Smooth muscle cell (in vitro differentiated cells): ENCODE data around the gene CAPRIN2. TPM values are rescaled to one million over a fixed set of nuclear protein-coding genes. Genes with fewer than 3 reads are reported as not detected.

Experiments used
- DNase-seq: peaks from one replicate; lab custom pipeline; 2025; ENCODE audit not compliant: unreplicated experiment; lab: John Stamatoyannopoulos, UW
- H2AFZ ChIP-seq: fragments of 200-600 bp; sonication (generic); 2 replicates; pipeline ENCODE4 v1.6.0; 2016; ENCODE audit warnings: antibody characterized with exemption, low read depth, mild to moderate bottlenecking
- H3F3A ChIP-seq: fragments of 200-600 bp; sonication (generic); 2 replicates; pipeline ENCODE4 v1.6.0; 2017; ENCODE audit warnings: antibody characterized with exemption, low read depth
- H3K27ac ChIP-seq: fragments of 200-600 bp; sonication (generic); 2 replicates; pipeline ENCODE4 v1.5.1; 2016; ENCODE audit warnings: low read depth, mild to moderate bottlenecking
- H3K27me3 ChIP-seq: fragments of 200-600 bp; sonication (generic); 2 replicates; pipeline ENCODE4 v1.6.1; 2016; ENCODE audit warnings: low read depth, mild to moderate bottlenecking
- H3K36me3 ChIP-seq: fragments of 200-600 bp; sonication (generic); 2 replicates; pipeline ENCODE4 v1.5.1; 2016; ENCODE audit warnings: low read depth
- H3K4me1 ChIP-seq: fragments of 200-600 bp; sonication (generic); 2 replicates; pipeline ENCODE4 v1.5.1; 2016; ENCODE audit warnings: low read depth
- H3K4me2 ChIP-seq: fragments of 200-600 bp; sonication (generic); 2 replicates; pipeline ENCODE4 v1.6.0; 2016; ENCODE audit warnings: mild to moderate bottlenecking
- H3K4me3 ChIP-seq: fragments of 200-600 bp; sonication (generic); 2 replicates; pipeline ENCODE4 v1.5.1; 2016; ENCODE audit warnings: mild to moderate bottlenecking
- H3K79me2 ChIP-seq: fragments of 200-600 bp; sonication (generic); 2 replicates; pipeline ENCODE4 v1.6.0; 2016; ENCODE audit warnings: low read depth, mild to moderate bottlenecking
- H3K9ac ChIP-seq: fragments of 200-600 bp; sonication (generic); 2 replicates; pipeline ENCODE4 v1.6.0; 2016; ENCODE audit warnings: low read depth
- H3K9me3 ChIP-seq: fragments of 200-600 bp; sonication (generic); replicated peaks from 2 replicates; pipeline ENCODE4 v1.5.1; 2016; ENCODE audit warnings: low read depth
- H4K20me1 ChIP-seq: fragments of 200-600 bp; sonication (generic); 2 replicates; pipeline ENCODE4 v1.6.0; 2016; ENCODE audit warnings: low read depth
- WGBS: methylation state at CpG from one replicate; pipeline ENCODE4 v1.1.7; 2016; ENCODE audit warnings: low lambda C conversion rate; 5-methylcytosine and 5-hydroxymethylcytosine counted together
- polyA plus RNA-seq: library from polyadenylated mRNA; unstranded; fragments of >200 nt; fragmentation: Nextera tagmentation; extraction: Ambion mirVana; gene quantifications from 2 replicates; pipeline ENCODE4 v1.2.1, GENCODE V29; 2016
- total RNA-seq: library from RNA; depleted of rRNA; stranded (reverse); fragments of >200 nt; gene quantifications from 2 replicates; pipeline ENCODE4 v1.2.3, GENCODE V29; 2014
- TF ChIP-seq, protein P1 (sequence below): fragments of 200-600 bp; sonication (generic); IDR thresholded peaks from 2 replicates; pipeline ENCODE4 v1.5.1; 2017; ENCODE audit warnings: borderline replicate concordance, mild to moderate bottlenecking, antibody characterized with exemption; ENCODE audit not compliant: insufficient read depth, poor library complexity, severe bottlenecking

The CAPRIN2 gene
- total and polyA plus RNA-seq, 2 experiments from 2014 or later: 14.7 to 31.0 TPM

DNA sequence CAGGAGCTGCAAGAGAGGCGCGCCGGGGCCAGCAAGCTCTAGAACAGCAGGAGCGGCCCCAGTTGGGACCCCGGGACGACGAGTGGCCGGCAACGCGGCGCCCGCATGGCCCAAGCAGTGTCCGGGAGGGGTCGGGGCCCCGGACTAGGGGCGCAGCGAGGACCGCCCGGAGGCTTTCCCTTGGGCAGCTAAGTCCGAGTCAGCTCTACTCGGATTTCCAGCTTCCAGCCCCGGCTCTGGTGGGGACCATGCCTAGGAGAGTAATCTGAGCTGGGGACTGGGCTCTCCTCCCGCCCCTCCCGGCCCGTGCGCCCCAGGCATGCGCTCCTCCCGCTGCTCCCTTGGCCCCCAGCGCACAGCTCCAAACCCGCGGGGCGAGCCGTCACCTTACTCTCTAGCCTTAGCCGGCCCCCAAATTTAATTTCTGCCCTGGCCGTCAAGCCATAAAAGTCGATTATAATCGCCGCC lies 41.6 kb upstream of the CAPRIN2 start:
- DNase-seq: peak; percentile 78
- H3K79me2 ChIP-seq: no peaks in the 10 kb centered on the region

DNA sequence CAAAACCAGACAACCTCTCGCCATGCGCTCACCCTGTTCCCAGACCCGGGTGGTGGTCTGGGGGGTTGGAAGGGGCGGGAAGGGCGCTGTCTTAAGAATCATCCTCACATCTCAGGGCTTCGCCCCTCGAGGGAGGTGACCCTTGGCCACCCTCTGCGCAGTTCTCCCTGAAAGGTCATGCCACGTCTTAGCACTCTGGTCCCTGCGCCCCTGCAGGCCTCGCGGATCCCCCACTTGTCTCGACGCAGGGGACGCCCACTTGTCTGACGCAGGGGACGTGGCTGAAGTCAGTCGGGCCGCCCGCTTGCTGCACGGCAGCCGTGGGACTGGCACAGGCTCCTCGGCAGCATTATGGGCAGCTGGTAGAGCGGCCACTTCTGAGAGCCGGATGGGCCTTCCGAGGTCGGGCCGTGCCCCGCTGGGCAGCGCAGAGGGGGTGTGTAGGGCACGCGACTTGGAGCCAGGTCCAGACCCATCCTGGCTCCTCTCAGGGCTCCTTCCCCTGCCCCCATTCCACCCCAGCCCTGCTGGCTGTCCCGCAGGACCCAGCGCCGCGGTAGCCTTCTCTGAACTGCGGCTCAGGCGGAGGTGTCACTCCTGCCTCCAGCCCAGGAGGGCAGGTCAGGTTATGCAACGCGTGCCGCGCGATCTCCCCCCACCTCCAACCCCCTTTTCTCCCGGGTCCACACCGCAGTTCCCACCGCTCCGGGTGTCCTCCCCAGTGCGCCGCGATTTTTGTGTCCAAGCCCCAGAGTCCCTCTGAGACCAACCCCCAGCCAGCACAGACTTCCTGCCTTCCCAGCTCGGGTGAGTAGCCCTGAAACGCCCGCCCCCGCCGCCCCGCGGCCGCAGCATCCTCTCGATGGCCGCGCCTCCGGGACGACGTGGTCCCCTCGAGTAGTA lies 40.9 kb upstream of the CAPRIN2 start:
- no peaks in the 10 kb centered on the region for H4K20me1 ChIP-seq
- no peaks in the 10 kb centered on the region for H3K36me3 ChIP-seq
- peak overlapping the region; percentile 89 for H3K27ac ChIP-seq
- peak overlapping the region; percentile 92 for H3K4me2 ChIP-seq
- TF ChIP-seq, protein P1, sequence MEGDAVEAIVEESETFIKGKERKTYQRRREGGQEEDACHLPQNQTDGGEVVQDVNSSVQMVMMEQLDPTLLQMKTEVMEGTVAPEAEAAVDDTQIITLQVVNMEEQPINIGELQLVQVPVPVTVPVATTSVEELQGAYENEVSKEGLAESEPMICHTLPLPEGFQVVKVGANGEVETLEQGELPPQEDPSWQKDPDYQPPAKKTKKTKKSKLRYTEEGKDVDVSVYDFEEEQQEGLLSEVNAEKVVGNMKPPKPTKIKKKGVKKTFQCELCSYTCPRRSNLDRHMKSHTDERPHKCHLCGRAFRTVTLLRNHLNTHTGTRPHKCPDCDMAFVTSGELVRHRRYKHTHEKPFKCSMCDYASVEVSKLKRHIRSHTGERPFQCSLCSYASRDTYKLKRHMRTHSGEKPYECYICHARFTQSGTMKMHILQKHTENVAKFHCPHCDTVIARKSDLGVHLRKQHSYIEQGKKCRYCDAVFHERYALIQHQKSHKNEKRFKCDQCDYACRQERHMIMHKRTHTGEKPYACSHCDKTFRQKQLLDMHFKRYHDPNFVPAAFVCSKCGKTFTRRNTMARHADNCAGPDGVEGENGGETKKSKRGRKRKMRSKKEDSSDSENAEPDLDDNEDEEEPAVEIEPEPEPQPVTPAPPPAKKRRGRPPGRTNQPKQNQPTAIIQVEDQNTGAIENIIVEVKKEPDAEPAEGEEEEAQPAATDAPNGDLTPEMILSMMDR: no peak
- peak; percentile 50 for DNase-seq
- H3F3A ChIP-seq: peaks cover 10% of the 10 kb centered on the region
- peak overlapping the region; percentile 82 for H2AFZ ChIP-seq
- peak overlapping the region; percentile 63 for H3K4me3 ChIP-seq
- no peaks in the 10 kb centered on the region for H3K79me2 ChIP-seq
- peaks cover 10% of the 10 kb centered on the region for H3K4me1 ChIP-seq
- H3K9me3 ChIP-seq: no peaks in the 10 kb centered on the region
- WGBS: 3% methylated on average over 58 of the region's 65 CpGs
- H3K9ac ChIP-seq: peak overlapping the region; percentile 84
- H3K27me3 ChIP-seq: no peaks in the 10 kb centered on the region

More for the DNA sequence above, 41.6 kb upstream of the CAPRIN2 start:
- H3K36me3 ChIP-seq: no peaks in the 10 kb centered on the region
- no peaks in the 10 kb centered on the region for H3K9me3 ChIP-seq
- peaks cover 10% of the 10 kb centered on the region for H3K4me1 ChIP-seq
- peak overlapping the region; percentile 82 for H2AFZ ChIP-seq
- H3K27me3 ChIP-seq: no peaks in the 10 kb centered on the region
- 0% methylated on average over 25 of the region's 38 CpGs for WGBS
- H4K20me1 ChIP-seq: no peaks in the 10 kb centered on the region
- peaks cover 10% of the 10 kb centered on the region for H3F3A ChIP-seq
- H3K9ac ChIP-seq: peak overlapping the region; percentile 84
- TF ChIP-seq, protein P1: no peak
- H3K4me3 ChIP-seq: peak overlapping the region; percentile 63
- H3K4me2 ChIP-seq: peak overlapping the region; percentile 92
- peak overlapping the region; percentile 89 for H3K27ac ChIP-seq

DNA sequence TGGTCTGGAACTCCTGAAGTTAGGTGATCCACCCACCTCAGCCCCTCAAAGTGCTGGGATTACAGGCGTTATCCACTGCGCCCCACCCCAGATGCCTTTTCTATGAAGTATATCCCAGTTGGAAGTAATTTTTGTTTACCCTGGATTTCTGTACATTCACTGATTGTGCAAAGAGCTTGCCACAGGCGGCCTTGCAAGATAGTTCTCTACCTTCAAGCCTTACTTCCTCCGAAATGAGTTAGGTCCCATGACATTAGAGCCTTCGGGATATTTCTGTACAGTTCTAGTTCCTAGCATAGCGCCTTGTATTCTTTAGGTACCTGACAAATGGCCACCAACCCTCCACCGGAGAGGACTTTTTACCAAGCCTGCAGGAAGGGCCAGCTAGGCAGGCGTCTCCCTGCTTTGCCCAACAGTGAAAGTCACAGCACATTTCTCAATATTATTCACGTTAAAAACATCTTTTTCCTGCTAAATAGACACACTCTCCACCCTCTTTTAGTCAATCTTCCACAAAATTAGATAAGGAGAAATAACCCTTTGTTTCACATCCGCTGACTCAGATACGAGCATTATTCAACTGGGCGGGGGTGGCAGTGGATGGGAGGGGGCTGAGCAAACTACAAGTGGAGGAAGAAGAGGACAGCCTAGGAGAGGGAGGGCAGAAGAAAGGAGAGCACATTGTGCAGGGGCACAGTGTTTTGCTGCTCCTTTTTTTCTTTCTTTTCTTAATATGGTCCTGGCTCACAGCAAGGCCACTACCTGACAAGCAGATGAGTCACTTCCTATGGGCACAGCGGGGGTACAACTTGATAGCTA lies 40.0 kb upstream of the CAPRIN2 start:
- peaks cover 10% of the 10 kb centered on the region for H3F3A ChIP-seq
- H2AFZ ChIP-seq: peak overlapping the region; percentile 82
- peaks cover 10% of the 10 kb centered on the region for H3K4me1 ChIP-seq
- no peaks in the 10 kb centered on the region for H3K9me3 ChIP-seq
- no peaks in the 10 kb centered on the region for H3K27me3 ChIP-seq
- peak overlapping the region; percentile 84 for H3K9ac ChIP-seq
- peak overlapping the region; percentile 89 for H3K27ac ChIP-seq
- TF ChIP-seq, protein P1: no peak
- peak overlapping the region; percentile 92 for H3K4me2 ChIP-seq
- DNase-seq: no peak
- H3K79me2 ChIP-seq: no peaks in the 10 kb centered on the region
- H3K36me3 ChIP-seq: no peaks in the 10 kb centered on the region
- peak overlapping the region; percentile 63 for H3K4me3 ChIP-seq
- H4K20me1 ChIP-seq: no peaks in the 10 kb centered on the region
- WGBS: 41% methylated on average over 12 of the region's 13 CpGs
